Left lung (tissue), 10 donors: ENCODE measurements around the gene MSH3. TPM values are rescaled to one million over a fixed set of nuclear protein-coding genes. Genes with fewer than 3 reads are reported as not detected.

Experiments used
- ATAC-seq: fragments of 200-7000 bp; cut with Tn5 transposase; one replicate; pipeline ENCODE4 v1.9.1; 2020; ENCODE audit warnings: moderate library complexity
- DNase-seq, 4 donors: peaks; one replicate each; pipeline ENCODE4 v3.0.0-alpha.2; 2013 to 2020
- H3K27ac ChIP-seq, 2 donors: fragments of 200-600 bp; sonication (generic) in 1 of 2; one replicate each; pipeline versions ENCODE4 v1.5.0 to v1.8.0; 2020 to 2021
- H3K27me3 ChIP-seq, 2 donors: fragments of 200-600 bp; sonication (generic) in 1 of 2; one replicate each; pipeline versions ENCODE4 v1.5.0 to v1.8.0; 2020 to 2021
- H3K36me3 ChIP-seq, 2 donors: fragments of 200-600 bp; sonication (generic) in 1 of 2; one replicate each; pipeline versions ENCODE4 v1.5.0 to v1.8.0; 2020 to 2021
- H3K4me1 ChIP-seq, 2 donors: fragments of 200-600 bp; one replicate each; pipeline ENCODE4 v1.8.0; 2021
- H3K4me3 ChIP-seq, 2 donors: fragments of 200-600 bp; sonication (generic) in 1 of 2; one replicate each; pipeline versions ENCODE4 v1.5.0 to v1.8.0; 2020 to 2021; ENCODE audit warnings: mild to moderate bottlenecking in 1 of 2
- H3K9me3 ChIP-seq, 2 donors: fragments of 200-600 bp; sonication (generic) in 1 of 2; one replicate each; pipeline versions ENCODE4 v1.5.0 to v1.8.0; 2020 to 2021
- CTCF ChIP-seq, 2 donors: fragments of 200-600 bp; sonication (generic) in 1 of 2; IDR thresholded peaks; one replicate each; pipeline versions ENCODE4 v1.5.0 to v1.8.0; 2021; ENCODE audit warnings: antibody characterized with exemption in 2 of 2
- intact Hi-C, 2 donors: fragments of 100-400 bp; cut with DNase I; formaldehyde crosslinking; loops; one replicate each; pipeline versions ENCODE4 v1.11.2 to v1.14.2; 2022
- polyA plus RNA-seq, 6 donors: library from polyadenylated mRNA; unstranded; fragments of 120-200 nt; gene quantifications; one replicate each; pipeline ENCODE4 v1.2.1, GENCODE V29; 2013; ENCODE audit not compliant: insufficient read length in 6 of 6
- total RNA-seq, 2 donors: library from RNA; stranded (reverse); fragmentation: NEBNext Ultra II Directional; extraction: Animal tissue kit (Norgen Biotek cat#: 25700); gene quantifications; one replicate each; pipeline ENCODE4 v1.2.1, GENCODE V29; 2021
- donor health status: DM: no; HTN: yes; CAD: no.
- donor health status: DM: no; HTN: no; CAD: no.

Gene MSH3
- total and polyA plus RNA-seq, 8 donors: 12.7 to 20.1 (median 16.2) TPM

GRCh38 chr5:80863708-80864107 is 209.3 kb downstream of the MSH3 start:
- TF ChIP-seq CTCF (IDR thresholded peaks at IDR 0.05): no peak
- ATAC-seq: no peak
- Histone ChIP-seq H3K27me3 (no peaks in the 10 kb centered on the region), H3K4me1 (peaks cover 0 to 13% of the 10 kb centered on the region in 2 donors), H3K4me3 (no peak overlapping the region), H3K9me3 (no peaks in the 10 kb centered on the region), H3K36me3 (peaks cover 0 to 5% of the 10 kb centered on the region in 2 donors), H3K27ac (no peak overlapping the region)
- intact Hi-C loops: no loop called here
- no peak for DNase-seq

GRCh38 chr5:80864109-80864508 is 209.7 kb downstream of the MSH3 start:
- Histone ChIP-seq H3K9me3 (no peaks in the 10 kb centered on the region), H3K27ac (no peak overlapping the region), H3K4me3 (no peak overlapping the region), H3K4me1 (peaks cover 0 to 13% of the 10 kb centered on the region in 2 donors), H3K36me3 (peaks cover 0 to 5% of the 10 kb centered on the region in 2 donors), H3K27me3 (no peaks in the 10 kb centered on the region)
- DNase-seq (no peak), ATAC-seq (no peak)
- intact Hi-C loops: no loop called here
- no peak for TF ChIP-seq CTCF (IDR thresholded peaks at IDR 0.05)

GRCh38 chr5:80864706-80865435 is 210.4 kb downstream of the MSH3 start:
- no peak overlapping the region for H3K4me3 ChIP-seq
- no peaks in the 10 kb centered on the region for H3K27me3 ChIP-seq
- H3K4me1 ChIP-seq: peaks cover 0 to 13% of the 10 kb centered on the region in 2 donors
- DNase-seq (no peak), ATAC-seq (no peak)
- no peaks in the 10 kb centered on the region for H3K9me3 ChIP-seq
- no peak for TF ChIP-seq CTCF (IDR thresholded peaks at IDR 0.05)
- intact Hi-C loops: no loop called here
- no peak overlapping the region for H3K27ac ChIP-seq
- H3K36me3 ChIP-seq: peaks cover 0 to 5% of the 10 kb centered on the region in 2 donors

DNA sequence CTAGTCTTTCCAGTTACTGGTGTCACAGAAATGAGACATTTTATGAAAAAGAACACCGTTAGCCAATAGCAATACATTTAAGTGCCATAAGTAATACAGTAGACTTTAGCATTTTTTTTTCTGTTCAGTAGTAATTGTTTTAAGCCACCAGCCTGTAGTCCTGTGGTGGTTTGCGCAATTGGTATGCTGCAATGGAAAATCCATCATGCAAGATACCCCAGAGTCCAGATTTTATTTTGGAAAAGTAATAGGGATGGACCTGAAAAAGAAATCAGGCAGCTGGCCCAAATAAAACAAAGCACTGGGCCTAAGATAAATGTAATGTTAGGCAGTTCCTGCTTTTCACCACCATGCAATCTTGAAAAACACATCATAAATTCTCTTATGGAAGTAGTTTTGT is 211.1 kb downstream of the MSH3 start:
- Histone ChIP-seq H3K36me3 (peaks cover 0 to 5% of the 10 kb centered on the region in 2 donors), H3K4me3 (no peak overlapping the region), H3K27me3 (no peaks in the 10 kb centered on the region), H3K27ac (peak overlapping the region in 1 of 2 donors; percentile 6), H3K4me1 (peaks cover 0 to 17% of the 10 kb centered on the region in 2 donors), H3K9me3 (no peaks in the 10 kb centered on the region)
- no peak for TF ChIP-seq CTCF (IDR thresholded peaks at IDR 0.05)
- DNase-seq (no peak), ATAC-seq (no peak)
- intact Hi-C loops: no loop called here

GRCh38 chr5:80866371-80866770 is 211.9 kb downstream of the MSH3 start:
- no peak for DNase-seq
- Histone ChIP-seq H3K9me3 (no peaks in the 10 kb centered on the region), H3K27ac (peak overlapping the region in 1 of 2 donors; percentile 6), H3K4me1 (peaks cover 0 to 22% of the 10 kb centered on the region in 2 donors), H3K4me3 (no peak overlapping the region), H3K27me3 (no peaks in the 10 kb centered on the region), H3K36me3 (peaks cover 0 to 5% of the 10 kb centered on the region in 2 donors)
- peak; percentile 30 for ATAC-seq
- intact Hi-C loops: no loop called here
- no peak for TF ChIP-seq CTCF (IDR thresholded peaks at IDR 0.05)
